ENCODE data around the gene MAP7. TPM values are rescaled to one million over a fixed set of nuclear protein-coding genes. Genes with fewer than 3 reads are reported as not detected.

The MAP7 gene
- total RNA-seq, 1 experiment from 2014 or later: 1.7 TPM

GRCh38 chr6:136533487-136533886 is 16.7 kb downstream of the MAP7 start:
- no peak for DNase-seq (ENCODE audit: low read depth)

- DNase-seq (ENCODE audit: low read depth): no peak
Observed at GRCh38 chr6:136532030-136532429, 18.2 kb downstream of the MAP7 start.

DNA sequence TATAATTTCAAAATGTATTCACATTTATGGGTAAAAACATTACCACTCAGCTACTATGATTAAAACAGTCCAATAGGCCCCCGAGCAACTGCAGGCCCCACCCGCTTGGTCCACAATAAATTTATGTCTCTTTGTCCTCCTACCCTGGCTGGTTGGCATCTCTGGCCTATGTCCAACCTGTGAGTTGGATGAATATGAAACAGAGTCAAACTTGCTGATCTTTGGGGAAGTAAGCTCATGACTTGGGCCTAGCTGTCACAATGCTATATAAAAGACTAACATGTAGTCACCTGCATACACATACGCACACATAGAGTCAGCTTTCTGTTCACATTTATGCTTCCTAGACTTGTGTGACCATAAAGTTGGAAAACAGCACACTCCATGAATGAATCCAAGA is 20.5 kb downstream of the MAP7 start:
- DNase-seq (ENCODE audit: low read depth): no peak

- no peak for DNase-seq (ENCODE audit: low read depth)
Observed at GRCh38 chr6:136528477-136528876, 21.7 kb downstream of the MAP7 start.

DNA sequence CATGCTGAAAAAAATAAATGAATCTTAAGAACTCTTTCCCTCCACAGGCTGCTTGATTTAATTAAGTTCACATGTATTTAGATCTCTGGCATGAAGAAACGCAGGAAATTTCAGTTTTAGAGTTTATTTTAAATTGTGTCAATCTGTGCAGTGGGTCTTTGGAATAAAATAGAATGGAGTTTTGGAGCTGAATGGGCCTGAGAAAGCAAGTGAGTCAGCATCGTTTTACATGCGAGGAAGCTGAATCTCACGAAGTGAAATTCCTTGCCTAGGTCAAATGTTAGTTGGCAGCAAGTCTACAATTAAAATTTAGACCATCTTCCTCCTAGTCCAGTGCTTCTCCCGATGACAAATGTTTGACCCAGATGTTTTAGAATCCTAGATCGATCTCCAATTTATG is 22.4 kb downstream of the MAP7 start:
- peak; percentile 5 for DNase-seq (ENCODE audit: low read depth)

GRCh38 chr6:136526937-136527336 is 23.3 kb downstream of the MAP7 start:
- no peak for DNase-seq (ENCODE audit: low read depth)

- no peak for DNase-seq (ENCODE audit: low read depth)
Observed at GRCh38 chr6:136526196-136526930, 23.9 kb downstream of the MAP7 start.

DNA sequence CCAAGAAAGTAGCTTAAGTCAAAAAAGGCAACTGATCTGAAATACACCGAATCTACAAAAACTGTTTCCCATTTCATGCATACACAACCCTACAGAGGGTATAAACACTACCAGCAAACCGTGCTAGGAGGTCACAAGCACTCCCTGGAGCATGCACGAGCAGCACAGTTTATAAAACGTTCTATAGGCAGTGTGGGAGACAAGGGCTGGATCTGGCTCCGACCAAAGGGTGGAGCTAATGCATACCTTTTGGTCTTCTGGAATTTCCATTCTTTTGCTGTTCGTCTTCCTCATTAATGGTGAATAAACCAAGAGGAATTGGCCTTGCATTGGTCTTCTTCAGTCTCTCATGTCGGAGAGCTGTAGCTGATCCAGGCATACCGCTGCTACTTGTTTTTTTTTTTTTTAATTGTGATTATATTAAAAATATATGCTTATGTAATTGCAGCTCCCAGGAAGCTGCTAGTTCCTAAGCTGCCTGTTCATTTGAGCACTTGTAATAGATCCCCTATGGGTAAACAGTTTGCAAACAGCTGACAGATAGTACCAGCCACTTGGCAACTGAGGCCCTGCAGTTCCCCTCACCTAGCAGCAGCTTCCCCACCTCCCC is 24.5 kb downstream of the MAP7 start:
- no peak for DNase-seq (ENCODE audit: low read depth)

DNA sequence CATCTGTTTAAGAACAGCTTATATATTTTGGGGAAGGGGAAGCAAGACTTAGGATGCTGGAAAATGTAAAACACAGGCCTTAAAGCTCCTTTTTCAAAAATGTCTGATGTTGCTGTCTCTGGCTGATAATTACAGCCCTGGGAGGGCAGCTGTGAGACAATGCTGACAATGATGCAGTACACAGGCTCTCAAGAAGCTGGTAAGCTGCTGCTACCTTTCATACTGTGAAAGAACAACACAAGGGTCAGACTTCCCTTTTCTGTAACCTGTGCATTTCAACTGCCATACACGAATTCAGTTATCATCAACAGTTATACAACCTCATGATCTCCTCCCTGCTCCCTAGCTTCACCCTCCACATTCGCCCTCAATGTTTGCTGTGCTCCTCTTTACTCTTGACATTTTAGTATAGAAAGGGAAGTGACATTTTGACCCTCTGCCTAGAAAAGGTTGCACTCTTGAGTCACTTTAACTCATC is 25.2 kb downstream of the MAP7 start:
- DNase-seq (ENCODE audit: low read depth): no peak

DNA sequence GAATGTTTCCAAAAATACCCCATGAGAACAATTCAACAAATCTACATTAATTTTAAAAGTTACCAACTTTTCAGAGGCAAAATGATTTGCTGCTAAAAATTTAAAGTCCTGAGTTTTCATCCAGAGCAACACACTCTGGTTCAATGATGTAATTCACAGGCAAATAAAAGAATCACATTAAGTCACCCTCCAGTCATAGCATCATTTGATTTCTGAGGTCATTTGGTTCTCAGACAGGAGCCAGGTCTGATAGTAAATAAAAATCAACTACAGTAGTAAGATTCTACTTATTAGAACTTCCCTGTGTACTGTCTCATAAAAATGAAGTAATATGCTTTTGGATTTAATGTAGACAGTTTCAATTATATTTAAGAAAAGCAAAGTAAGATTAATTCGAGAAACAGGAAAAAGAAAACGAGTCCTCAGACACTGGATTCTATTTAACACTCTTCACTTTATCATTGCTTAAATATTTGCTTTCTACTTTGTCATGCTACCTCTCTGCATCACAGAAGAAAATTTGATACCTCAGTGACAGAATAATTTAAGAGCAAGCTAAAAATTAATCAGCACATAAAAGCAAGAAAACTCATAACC is 25.8 kb downstream of the MAP7 start:
- no peak for DNase-seq (ENCODE audit: low read depth)

GRCh38 chr6:136523196-136523595 is 27.0 kb downstream of the MAP7 start:
- no peak for DNase-seq (ENCODE audit: low read depth)

- DNase-seq (ENCODE audit: low read depth): no peak
Observed at GRCh38 chr6:136522636-136523035, 27.6 kb downstream of the MAP7 start.

DNA sequence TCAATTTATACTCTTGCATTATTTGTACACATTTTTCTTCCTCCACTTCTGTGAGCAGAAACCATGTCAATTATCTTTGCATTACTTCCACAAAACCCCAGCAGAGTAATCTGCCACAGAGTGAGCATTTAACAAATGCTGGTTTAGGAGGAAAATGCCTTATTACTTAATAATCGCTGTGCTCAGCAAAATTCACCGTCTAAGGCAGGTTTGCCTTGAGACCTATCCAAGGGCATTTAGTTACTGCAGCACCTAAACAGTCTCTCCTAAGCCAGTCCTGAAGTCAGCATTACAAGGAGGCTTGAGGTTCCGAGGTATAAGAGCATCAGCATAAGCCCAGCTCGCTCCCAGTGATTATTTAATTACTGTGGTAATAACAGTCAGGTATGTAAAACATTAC is 28.3 kb downstream of the MAP7 start:
- no peak for DNase-seq (ENCODE audit: low read depth)

DNA sequence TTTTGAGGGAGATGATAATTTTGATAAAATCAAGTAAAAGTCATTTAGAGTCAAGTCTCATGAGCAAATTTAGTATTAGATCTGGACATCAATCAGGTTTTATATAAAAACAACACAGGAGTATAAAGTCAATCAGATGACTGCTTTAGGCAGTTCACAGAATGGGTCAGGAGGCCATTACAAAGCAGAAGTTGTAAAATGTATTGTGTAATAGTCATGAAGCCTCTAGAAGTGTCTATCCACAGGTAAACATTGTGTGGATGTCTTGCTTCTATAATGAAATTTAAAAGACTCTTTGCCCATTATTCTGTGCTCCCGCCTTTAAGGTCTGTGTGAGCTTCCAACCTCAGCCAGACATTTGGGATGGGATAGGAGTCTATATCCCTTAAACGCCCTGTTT is 28.8 kb downstream of the MAP7 start:
- DNase-seq (ENCODE audit: low read depth): no peak

DNA sequence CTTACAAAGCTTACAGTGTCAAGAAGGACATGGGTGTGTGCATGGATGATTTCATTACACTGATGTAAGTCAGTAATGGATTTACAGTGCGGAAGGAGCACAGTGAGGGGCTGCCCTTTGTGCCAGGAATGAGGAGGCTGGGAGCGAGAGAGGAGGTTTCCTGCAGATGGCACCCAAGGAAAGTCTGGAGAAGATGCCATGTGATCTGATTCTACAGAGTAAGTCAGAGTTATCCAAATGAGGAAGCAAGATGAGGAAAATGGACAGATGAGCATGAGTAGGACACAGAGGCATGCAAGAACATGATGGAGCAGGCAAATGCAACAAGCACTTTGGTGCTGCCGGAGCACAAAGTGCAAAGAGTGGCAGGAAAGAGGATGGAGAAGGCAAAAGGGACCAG is 29.7 kb downstream of the MAP7 start:
- no peak for DNase-seq (ENCODE audit: low read depth)

DNA sequence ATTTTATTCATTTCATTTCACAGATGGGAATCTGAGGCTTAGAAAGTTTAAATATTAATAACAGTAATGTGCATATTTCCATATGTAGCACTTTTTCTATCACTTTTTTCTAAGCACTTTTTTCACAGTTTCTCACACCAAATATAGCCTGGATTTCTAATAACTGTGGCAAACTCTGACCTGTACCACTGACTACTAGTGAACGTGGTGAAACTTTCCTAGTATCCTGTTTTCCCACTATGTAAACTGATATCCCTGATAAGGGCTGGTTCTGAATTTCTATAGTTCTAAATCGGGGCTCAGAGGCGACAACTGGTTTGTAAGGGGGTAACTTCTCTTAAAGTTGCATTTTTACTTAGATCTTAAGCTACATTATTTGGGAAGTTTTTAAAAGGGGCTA is 32.6 kb downstream of the MAP7 start:
- DNase-seq (ENCODE audit: low read depth): no peak

- peak; percentile 21 for DNase-seq (ENCODE audit: low read depth)
Observed at GRCh38 chr6:136517002-136517401, 33.2 kb downstream of the MAP7 start.

DNA sequence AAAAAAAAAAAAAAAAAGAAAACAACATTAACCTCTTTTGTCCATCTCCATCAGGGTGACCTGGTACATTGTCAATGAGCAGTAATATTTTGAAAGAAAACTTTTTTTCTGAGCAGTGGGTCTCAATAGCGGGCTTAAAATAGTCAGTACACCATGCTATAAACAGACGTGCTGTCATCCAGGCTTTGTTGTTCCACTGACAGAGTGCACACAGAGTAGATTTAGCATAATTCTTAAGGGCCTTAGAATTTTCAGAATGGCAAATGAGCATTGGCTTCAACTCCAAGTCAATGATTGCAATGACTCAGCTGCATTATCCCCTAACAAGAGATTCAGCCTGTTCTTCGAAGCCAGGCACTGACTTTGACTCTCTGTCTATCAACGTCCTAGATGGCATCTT is 35.6 kb downstream of the MAP7 start:
- DNase-seq (ENCODE audit: low read depth): no peak

DNA sequence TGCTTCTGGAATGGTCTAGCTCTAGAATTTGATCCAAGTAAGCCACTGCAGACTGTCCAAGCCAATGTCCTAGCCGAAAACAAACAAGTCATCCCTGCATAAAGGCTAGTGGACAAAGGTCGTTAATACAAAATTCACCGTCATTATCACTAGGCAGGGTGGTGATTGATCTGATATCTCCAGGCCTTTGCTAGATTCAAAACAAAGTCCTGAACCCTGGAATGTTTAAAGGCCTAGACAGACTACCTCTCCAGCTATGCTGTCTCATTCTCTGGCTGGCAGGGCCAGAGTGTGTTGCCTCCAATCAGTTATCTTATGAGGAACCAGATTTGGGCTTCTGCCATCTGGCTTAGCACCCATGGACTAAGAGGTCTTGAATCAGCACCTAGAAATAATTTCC is 38.3 kb downstream of the MAP7 start:
- no peak for DNase-seq (ENCODE audit: low read depth)

DNA sequence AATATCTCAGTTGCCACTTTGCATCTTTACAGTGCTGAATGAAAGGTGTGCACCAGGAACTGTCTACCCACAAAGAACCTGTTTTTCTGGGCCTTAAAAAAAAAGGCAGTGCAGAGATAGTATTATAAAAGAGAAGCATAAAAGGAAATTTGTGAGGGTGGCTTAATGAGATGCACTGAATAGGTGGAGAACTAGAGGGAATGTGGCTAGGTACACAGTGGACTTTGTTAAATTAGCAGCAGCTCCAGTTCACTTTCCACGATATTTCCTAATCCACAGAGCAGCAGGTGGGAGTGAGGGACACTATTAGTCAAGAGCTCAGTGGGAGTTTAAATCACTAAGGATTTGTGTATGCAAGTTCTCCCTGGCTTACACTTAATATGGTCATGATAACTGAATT is 38.8 kb downstream of the MAP7 start:
- DNase-seq (ENCODE audit: low read depth): no peak

GRCh38 chr6:136510782-136511181 is 39.4 kb downstream of the MAP7 start:
- DNase-seq (ENCODE audit: low read depth): no peak

DNA sequence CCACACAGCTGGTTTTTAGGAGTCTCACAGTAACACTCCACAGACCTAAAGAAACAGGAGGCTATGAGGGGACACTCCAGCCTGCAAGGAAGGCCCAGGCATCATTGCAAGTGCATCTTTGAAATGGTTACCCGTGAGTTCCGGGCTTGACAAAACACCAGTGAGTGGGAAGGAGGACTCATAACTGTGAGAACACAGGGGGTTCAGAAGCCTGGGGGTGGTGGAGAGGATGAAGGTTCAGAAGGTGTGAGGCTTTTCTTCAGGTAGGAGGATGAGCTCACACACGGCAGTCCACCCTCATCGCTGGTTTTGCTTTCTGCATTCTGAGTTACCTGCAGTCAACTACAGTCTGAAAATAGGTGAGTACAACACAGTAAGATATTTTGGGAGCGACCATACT is 39.9 kb downstream of the MAP7 start:
- no peak for DNase-seq (ENCODE audit: low read depth)
